Activated T-cell treated with anti-CD3 and anti-CD28 coated beads, Interleukin-2, amount 50 U/mL, for 48 hours (primary cell): ENCODE measurements around the gene IGF1R.

Experiments
- DNase-seq, 2 experiments: peaks; one replicate each; pipeline ENCODE4 v3.0.0-alpha.2; 2020

The IGF1R gene

GRCh38 chr15:98802187-98802586 is 153.8 kb downstream of the IGF1R start:
- DNase-seq, result no peak

- DNase-seq, result no peak
These were observed 155.1 kb downstream of the IGF1R start for GRCh38 chr15:98803228-98804056.

DNA sequence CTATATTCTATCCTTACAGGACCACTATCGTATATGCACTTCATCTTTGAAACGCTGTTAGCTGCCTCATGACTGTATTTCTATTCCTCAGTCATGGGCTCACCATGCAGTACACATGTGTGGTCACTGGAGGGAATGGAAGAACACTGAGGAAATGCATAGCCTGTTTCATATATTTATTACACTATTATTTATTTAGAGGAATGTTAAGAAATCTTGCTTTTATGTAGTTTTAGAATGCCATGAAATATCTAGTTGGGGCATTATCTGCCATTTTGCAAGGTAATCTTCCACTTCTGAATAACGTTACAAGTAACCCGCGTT is 155.7 kb downstream of the IGF1R start:
- DNase-seq, result no peak

DNA sequence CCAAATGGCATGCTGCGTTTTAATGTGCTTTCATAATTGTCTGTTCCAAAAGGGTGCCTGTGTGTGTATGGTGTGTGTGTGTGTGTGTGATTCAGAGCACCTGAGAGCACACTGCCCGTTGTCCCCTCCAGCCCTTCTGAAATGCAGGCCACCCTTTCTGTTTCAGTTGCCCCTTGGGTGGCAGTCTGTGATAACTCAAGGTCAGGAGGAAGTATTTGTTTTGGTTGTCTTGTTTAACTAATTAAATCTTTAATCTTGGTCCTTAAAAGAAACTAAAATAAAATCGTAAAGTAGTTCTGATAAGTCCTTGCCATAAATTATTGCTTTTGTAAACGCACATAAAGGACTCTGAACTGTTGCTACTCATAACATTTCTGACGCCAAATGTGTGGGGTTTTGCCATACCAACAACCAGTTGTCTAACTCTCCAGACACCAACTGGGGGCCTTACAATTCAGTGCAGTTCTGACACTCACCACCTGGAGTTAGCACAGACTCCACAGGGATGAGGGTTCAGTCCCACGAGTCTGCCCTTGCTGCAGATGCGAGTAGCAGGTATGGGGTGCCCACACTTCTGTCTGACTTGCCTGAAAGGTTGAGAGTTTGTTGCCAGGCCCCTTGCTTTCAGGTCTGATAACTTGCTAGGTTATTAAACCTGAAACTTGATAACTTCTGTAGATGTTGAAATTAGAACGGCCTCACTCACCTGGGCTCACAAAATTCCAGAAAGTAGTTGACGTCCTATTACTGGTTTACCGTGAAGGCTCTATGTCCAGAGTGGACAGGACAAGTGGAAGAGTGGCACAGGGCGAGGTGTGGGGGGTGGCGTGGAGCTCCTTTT is 157.3 kb downstream of the IGF1R start:
- no peak for DNase-seq

DNA sequence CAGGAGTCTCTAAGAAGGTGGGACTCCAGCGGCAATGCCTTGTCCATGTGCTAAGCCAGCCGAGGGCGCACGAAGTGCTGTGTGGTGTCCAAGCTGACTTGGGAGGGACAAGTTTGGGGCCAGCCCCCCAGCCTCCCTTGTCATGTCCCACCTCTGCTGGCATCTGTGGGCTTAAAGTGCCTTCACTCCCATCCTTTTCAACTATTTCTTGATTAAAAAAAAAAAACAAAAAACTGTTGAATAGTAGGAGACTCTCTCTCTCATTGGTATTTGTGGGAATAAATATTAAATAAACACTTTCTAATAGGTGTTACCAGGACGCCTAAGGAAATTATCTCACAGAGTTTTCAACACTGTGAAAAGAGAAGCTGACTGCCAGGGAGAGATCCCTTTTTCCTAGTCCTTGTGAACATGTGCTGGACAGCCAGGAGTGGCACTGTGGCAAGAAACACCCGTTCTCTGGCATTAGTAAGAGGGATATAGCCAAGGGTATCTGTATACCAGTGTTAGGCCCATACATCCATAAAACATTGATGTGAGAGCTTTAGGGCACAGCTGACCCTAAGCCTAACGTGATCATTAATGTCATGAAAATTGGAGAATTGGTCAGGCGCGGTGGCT is 158.0 kb downstream of the IGF1R start:
- no peak for DNase-seq

GRCh38 chr15:98807262-98807661 is 158.9 kb downstream of the IGF1R start:
- no peak for DNase-seq

GRCh38 chr15:98809273-98809672 is 160.9 kb downstream of the IGF1R start:
- no peak for DNase-seq

DNA sequence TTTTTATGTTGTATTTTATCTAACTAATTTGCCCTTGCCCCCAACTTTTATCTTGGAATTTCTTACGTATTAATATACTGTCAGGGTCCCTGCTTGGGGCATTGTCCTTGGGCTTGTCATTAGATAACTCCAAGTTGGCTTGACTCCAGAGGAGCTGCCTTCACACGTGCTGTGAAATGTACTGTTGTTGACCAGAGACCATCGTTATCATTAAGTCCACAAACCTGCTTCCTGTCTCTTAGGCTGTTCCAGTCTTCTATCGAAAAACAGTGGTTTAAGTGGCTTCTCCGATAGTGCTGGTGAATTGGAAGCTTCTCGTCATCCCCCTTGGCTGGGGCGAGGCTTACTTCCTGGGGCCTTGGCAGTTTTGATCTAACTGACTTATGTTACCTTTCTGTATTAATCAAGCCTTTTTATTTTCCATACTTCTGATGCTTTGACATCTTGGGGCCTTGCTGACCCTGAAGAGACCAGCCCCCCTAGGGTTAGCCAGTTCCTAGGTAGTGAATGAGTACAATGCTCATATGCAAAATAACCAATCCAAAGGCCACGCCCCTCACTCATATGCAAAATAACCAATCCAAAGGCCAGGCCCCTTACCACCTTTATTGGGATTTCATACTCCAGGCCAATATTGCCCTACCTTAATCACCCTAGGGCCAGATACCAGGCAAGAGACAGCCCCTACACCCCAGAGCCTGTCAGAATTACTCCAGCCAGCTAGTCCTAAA is 164.5 kb downstream of the IGF1R start:
- DNase-seq, result no peak

GRCh38 chr15:98813951-98814350 is 165.6 kb downstream of the IGF1R start:
- DNase-seq, result no peak

DNA sequence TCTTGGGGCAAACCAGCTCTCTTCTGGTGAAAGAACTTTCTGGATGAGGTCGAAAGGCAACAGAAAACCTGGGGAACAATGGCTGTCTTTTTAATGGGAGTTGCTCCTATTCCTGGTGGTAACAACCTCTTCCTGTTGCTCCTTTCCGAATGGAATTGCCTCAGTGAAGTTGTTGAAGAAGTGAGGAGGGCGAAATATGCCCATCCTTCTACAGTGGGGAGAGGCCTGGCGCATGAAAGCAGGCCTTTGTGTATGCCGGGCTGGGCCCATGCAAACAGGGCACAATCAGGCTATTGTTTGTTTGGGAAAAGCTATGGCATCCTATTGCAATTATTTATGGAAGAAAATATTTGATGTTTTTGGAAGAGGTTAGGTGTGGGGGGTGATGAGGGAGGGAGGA is 166.9 kb downstream of the IGF1R start:
- no peak for DNase-seq

DNA sequence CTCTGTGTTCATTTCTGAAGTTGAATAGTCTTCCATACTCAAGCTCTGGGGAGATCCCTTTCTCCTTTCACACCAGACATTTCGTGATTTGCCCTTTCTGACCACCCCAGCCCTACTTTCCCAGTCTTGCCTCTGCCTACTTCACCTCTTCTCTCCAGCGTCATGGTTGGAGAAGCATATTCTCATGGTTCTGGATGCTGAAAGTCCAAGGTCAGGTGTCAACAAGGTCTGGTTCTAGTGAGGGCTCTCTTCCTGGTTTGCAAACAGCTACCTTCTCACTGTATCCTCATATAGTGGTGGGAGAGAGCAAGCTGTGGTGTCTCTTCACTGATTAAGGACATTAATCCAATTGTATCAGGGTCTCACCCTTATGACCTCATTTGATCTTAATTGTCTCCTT is 169.4 kb downstream of the IGF1R start:
- DNase-seq, result no peak

DNA sequence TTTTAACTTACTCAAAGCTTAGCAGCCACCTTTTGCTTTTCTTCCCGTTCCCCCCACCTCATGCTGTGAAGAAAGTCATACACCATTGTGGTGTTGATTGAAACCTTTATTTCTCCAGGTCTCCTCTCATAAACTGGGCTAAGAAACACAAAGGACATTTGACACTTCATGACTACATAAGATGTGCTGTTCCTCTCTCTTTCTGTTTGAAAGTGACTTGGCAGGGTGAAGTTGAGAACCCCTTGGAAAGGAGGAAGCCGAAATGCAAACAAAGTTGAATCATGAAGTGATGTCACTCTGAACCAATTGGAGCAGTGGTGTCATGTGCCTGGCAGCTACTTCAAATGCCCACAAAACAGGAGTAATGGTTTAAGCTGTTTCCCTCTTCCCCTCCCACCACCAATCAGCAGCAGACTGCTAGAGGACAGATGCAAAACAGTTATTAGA is 174.7 kb downstream of the IGF1R start:
- no peak for DNase-seq

DNA sequence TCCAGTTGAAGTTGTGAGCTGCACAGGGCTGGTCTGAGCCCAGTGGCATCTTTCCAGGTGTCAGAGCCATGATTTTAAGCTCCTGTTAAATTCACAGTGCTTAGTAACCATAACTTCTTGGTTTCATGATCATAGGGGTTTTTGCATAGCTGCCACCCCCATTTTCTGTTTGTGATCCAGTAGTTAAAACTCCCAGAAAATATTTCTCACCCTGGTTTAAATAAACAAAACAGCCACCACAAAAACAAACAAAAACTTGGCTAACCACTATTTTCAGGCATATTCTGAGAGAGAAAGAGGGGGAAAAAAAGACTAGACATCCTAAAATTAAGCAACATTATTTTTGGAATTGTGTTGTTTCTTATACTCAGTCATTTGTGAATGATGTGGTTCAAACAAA is 175.3 kb downstream of the IGF1R start:
- no peak for DNase-seq

GRCh38 chr15:98824595-98824994 is 176.3 kb downstream of the IGF1R start:
- DNase-seq, result no peak

GRCh38 chr15:98826658-98827057 is 178.3 kb downstream of the IGF1R start:
- DNase-seq, result no peak

- no peak for DNase-seq
These were observed 178.9 kb downstream of the IGF1R start for GRCh38 chr15:98827217-98827616.

GRCh38 chr15:98830034-98830634 is 181.8 kb downstream of the IGF1R start:
- no peak for DNase-seq

GRCh38 chr15:98834976-98835375 is 186.6 kb downstream of the IGF1R start:
- DNase-seq, result no peak

- no peak for DNase-seq
These were observed 187.5 kb downstream of the IGF1R start for GRCh38 chr15:98835876-98836275.

GRCh38 chr15:98838387-98839259 is 190.3 kb downstream of the IGF1R start:
- DNase-seq, result no peak

DNA sequence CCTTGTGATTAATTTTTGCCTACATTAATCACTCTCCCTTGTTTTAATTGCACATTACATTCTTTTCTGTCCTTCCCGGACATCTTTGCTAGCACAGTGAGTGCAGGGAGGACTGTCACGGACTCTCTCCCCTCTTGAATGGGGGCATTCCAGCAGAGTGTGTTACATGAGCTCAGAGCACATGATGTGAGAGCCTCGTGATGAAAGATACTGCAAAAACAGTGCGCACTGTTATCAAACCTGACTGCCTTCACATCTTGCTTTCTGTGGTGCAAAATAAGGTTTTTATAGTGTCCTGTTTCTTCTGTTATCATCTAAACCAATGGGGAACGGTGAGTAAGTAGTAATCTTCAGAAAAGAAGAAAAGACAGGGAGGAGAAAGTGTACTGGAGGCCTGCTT is 191.7 kb downstream of the IGF1R start:
- no peak for DNase-seq
